ENCODE data around the gene ARL6IP4.
"Not testable (repeated sequence)": the region's sequence is repeated elsewhere in the genome, so short reads cannot be mapped to it uniquely, and the experiment has no call there.

Gene ARL6IP4

GRCh38 chr12:123011701-123012100, 31.2 kb downstream of the ARL6IP4 start:
- no peak for DNase-seq (ENCODE audit: low spot score)

GRCh38 chr12:123013185-123014095, 33.0 kb downstream of the ARL6IP4 start:
- DNase-seq (ENCODE audit: low spot score) = no peak

GRCh38 chr12:123014473-123014872, 34.0 kb downstream of the ARL6IP4 start:
- DNase-seq (ENCODE audit: low spot score) = not testable (repeated sequence)

GRCh38 chr12:123017753-123018152, 37.3 kb downstream of the ARL6IP4 start:
- no peak for DNase-seq (ENCODE audit: low spot score)

GRCh38 chr12:123019841-123020138, 39.3 kb downstream of the ARL6IP4 start:
- no peak for DNase-seq (ENCODE audit: low spot score)

GRCh38 chr12:123021688-123022604, 41.5 kb downstream of the ARL6IP4 start:
- no peak for DNase-seq (ENCODE audit: low spot score)

GRCh38 chr12:123022846-123023245, 42.4 kb downstream of the ARL6IP4 start:
- DNase-seq (ENCODE audit: low spot score) = no peak

- DNase-seq (ENCODE audit: low spot score) = no peak
Observed at GRCh38 chr12:123024819-123025391, 44.4 kb downstream of the ARL6IP4 start.

GRCh38 chr12:123026094-123026853, 45.8 kb downstream of the ARL6IP4 start:
- no peak for DNase-seq (ENCODE audit: low spot score)

GRCh38 chr12:123027726-123028445, 47.4 kb downstream of the ARL6IP4 start:
- DNase-seq (ENCODE audit: low spot score) = no peak

GRCh38 chr12:123028475-123028874, 48.0 kb downstream of the ARL6IP4 start:
- no peak for DNase-seq (ENCODE audit: low spot score)

- no peak for DNase-seq (ENCODE audit: low spot score)
Observed at GRCh38 chr12:123029550-123029949, 49.1 kb downstream of the ARL6IP4 start.

GRCh38 chr12:123030686-123031085, 50.2 kb downstream of the ARL6IP4 start:
- no peak for DNase-seq (ENCODE audit: low spot score)

- no peak for DNase-seq (ENCODE audit: low spot score)
Observed at GRCh38 chr12:123031171-123031845, 50.8 kb downstream of the ARL6IP4 start.

Data from D341Med (cell line).